Fibroblast of skin of right quadriceps (primary cell): ENCODE data around the gene COLEC12.

Experiments used
- DNase-seq: peaks from one replicate; pipeline ENCODE4 v3.0.0-alpha.2; 2013

COLEC12 gene

DNA sequence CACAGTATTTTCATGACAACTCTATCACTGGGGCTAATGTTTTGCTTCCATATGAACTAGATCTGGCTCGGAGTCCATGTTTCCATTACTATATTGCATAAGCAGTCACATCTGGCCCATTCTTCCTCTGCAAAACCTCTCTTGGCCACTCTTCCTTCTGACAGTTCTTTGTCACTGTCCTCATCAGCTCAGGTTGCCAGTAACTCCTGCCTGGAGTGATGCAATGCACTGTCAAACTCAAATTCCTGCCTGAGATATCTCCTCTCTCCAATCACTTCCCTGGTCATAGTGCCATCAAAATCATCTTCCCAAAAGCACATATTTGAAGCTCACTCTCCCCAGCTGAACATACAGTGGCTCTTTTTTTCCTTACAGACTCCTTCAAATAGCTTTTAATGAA is 66.1 kb downstream of the COLEC12 start:
- peak; percentile 56 for DNase-seq

DNA sequence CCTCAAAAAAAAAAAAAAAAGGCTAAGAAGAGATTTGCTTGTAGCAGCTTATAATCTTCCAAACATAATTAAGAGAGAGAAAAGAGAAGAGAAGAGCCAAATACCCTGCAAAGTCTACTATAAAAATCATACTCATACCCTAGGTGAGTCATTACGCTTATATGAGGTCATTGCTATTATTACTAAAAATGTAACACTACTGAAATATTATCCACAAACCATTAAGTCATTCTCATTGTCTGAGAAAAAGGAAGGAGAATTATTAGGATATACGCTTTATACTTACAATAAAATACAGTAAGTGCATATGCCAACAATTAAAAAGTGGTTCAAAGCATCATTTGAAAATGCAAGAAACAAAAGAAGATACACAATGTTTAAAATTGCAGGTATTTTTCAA is 66.5 kb downstream of the COLEC12 start:
- no peak for DNase-seq

DNA sequence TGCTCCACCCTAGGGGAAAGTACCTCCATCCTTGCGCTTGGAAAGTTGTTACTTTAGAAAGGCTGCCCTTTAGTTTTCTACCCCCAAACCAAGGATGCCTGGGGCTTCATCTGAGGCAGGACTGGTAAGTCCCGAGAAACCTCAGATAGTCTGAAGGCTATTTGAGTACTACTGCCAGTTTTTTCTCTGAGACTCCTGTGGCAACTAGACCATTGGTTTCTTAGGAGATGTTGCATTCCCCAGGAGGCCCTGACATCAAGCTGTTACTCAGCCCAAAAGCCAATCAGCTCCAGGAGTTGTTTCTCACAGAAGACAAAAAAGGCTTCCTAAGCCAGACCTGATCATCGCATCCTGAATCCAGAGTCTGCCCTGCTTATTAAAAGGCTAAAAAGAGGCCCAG is 67.2 kb downstream of the COLEC12 start:
- DNase-seq, result peak; percentile 59

GRCh38 chr18:432791-433190 is 67.7 kb downstream of the COLEC12 start:
- DNase-seq, result no peak

- DNase-seq, result no peak
These were observed 71.5 kb downstream of the COLEC12 start for GRCh38 chr18:429030-429429.

- DNase-seq, result peak; percentile 87
These were observed 73.5 kb downstream of the COLEC12 start for GRCh38 chr18:427005-427404.

- no peak for DNase-seq
These were observed 75.3 kb downstream of the COLEC12 start for GRCh38 chr18:425106-425745.

DNA sequence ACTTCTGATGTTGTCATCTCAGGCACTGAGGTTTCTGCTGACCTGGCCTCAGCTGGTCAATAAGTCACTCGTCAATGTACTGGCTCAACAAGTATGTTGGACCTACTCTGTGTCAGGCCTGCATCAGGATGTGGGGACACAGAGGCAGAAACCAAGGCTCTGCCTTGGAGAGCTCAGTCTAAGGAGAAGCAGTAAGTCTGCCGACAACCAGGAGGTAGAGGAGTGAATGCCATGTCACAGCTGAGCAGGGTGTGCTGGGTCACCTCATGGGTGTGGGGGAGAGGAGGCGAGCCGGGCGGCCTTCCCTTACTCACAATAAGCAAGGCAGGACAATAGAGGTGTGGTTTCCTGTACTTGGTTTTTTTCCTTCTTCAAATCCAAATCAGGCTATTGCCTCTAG is 75.8 kb downstream of the COLEC12 start:
- no peak for DNase-seq

DNA sequence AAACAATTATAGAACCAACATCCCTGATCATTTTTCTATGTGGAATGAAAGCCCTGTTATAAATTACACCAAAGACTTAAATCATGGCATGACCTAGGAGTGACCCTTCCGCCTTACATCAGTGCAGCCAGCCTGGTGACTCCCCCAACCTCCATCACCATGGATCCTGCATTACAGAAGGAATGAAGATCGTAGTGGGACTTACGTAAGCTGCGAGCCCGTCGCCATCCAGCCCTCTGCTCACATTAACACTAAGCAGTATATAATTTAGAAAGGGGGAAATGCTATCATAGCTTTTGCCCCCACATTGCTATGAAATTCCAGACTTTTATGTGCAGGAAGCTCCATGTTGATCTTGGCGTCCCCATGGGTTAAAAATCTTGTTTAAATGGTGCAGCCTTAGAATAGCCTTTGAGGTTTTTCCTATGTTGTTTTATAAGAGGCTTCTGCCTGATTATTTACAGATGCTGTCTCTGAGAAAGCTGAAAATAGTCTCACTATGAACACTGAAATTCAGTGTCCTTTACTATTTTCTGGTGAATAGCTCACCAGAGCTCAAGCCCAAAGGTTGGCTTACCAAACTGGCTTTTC is 76.3 kb downstream of the COLEC12 start:
- DNase-seq, result peak; percentile 98

- no peak for DNase-seq
These were observed 77.5 kb downstream of the COLEC12 start for GRCh38 chr18:422966-423365.

GRCh38 chr18:421247-422155 is 79.0 kb downstream of the COLEC12 start:
- DNase-seq, result peak; percentile 87

- no peak for DNase-seq
These were observed 79.7 kb downstream of the COLEC12 start for GRCh38 chr18:420661-421246.

- no peak for DNase-seq
These were observed 80.8 kb downstream of the COLEC12 start for GRCh38 chr18:419541-420175.

GRCh38 chr18:417495-417894 is 83.0 kb downstream of the COLEC12 start:
- no peak for DNase-seq

DNA sequence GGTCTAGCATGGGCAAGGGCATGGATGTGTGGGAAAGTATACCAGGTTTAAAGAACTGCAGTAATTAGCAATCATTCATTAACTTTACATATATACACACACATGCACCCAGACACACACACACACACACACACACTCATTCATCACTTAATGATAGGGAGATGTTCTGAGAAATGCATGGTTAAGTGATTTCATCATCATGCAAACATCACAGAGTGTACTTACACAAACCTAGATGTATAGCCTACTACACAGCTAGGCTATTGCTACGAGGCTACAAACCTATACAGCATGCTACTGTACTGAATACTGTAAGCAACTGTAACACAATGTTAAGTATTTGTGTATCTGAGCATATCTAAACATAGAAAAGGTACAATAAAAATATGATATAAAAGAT is 83.6 kb downstream of the COLEC12 start:
- peak; percentile 80 for DNase-seq

- peak; percentile 96 for DNase-seq
These were observed 84.6 kb downstream of the COLEC12 start for GRCh38 chr18:415617-416612.

DNA sequence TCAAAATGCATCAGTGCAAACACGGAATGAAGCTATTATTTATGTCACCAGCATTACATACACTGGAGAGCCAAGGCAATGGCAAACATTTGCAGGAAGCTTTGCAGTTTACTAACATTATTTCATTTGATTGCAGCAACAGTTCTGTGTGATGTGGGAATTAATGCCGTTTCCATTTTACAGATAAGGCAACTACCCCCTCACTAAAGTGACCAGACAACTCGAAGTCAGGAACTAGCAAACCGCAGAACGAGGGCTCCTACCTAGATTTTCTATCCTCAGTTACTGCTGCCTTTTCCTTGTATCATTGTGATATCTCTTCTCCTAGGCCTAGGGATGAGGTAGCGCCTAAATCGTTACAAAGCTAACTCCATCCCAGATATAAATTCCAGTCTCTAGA is 85.5 kb downstream of the COLEC12 start:
- DNase-seq, result no peak

GRCh38 chr18:413233-413632 is 87.3 kb downstream of the COLEC12 start:
- peak; percentile 82 for DNase-seq

DNA sequence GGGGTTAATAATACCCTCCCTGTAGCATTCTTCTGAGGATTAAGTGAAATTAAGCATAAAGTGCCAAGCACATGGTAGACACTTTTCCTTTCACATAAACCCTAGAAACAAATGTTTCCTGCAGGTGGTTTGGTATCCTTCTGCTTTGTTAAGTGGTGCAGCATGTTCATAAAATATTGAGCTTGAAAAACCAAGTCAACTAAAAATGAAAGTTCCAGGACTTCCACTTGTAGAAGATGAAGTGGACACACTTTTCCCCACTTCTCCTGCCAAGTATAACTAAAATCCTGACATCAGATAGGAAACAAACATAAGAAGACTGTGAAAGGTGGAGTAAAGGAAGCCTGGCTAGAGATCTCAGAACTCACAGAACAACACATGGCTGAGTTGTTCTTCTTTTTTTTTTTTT is 90.5 kb downstream of the COLEC12 start:
- DNase-seq, result no peak

DNA sequence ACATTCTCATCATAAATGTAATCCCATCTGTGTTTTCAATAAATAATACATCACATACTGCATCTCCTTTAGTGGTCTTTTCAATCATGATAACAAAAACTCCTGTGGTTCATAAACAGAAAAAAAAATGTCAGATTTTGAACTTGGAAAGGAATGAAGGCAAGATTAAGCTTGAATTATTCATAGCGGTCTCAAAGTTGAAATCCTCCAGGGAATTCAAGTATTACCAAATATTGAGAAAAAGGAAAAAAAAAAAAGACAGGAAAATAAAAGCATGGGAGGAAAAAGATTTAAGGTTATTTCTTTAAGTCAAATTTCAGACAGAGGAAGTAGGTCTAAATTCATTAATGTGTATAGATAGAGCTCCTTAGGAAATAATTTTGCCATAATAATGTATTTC is 92.1 kb downstream of the COLEC12 start:
- DNase-seq, result peak; percentile 63

DNA sequence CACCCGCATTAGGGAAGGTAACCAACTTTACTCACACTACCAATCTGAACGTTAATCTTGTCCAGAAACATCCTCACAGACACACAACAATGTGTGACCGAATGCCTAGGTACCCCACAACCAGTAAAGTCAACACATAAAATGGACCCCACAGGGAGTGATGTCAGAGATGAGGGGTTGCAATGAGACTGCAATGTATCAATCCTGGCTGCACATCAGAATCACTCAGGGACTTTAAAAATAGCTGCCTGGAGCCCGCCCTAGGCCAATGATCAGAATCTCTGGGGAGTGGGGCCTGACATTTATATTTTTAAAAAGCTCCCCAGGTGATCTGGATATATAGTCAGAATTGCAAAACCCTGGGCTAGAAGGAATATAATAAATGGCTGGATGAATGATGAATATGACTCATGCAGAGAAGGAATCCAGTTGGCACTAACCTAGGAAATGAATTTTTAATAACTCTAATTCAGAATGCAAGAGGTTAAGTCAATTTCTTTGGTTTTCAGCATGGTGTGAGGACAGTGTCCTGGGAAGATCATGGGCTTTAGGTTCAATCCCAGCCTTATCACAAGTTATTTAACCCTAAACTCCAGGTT is 92.8 kb downstream of the COLEC12 start:
- peak; percentile 59 for DNase-seq
